C4-2B (cell line): Measurements from ENCODE around the gene GABPB2.

Experiments
- H3K27ac ChIP-seq: fragments of 450-650 bp; 2 replicates; pipeline ENCODE4 v1.5.1; 2017
- ZFX ChIP-seq: fragments of 450-650 bp; IDR thresholded peaks from 2 replicates; pipeline ENCODE4 v1.6.1; 2017
- TF ChIP-seq, protein P1 (sequence below): fragments of 450-650 bp; conservative IDR thresholded peaks from 2 replicates; pipeline ENCODE4 v1.5.1; 2017; ENCODE audit warnings: mild to moderate bottlenecking

The GABPB2 gene

GRCh38 chr1:151133018-151133806 is 62.7 kb downstream of the GABPB2 start:
- no peak overlapping the region for H3K27ac ChIP-seq
- TF ChIP-seq, protein P1, sequence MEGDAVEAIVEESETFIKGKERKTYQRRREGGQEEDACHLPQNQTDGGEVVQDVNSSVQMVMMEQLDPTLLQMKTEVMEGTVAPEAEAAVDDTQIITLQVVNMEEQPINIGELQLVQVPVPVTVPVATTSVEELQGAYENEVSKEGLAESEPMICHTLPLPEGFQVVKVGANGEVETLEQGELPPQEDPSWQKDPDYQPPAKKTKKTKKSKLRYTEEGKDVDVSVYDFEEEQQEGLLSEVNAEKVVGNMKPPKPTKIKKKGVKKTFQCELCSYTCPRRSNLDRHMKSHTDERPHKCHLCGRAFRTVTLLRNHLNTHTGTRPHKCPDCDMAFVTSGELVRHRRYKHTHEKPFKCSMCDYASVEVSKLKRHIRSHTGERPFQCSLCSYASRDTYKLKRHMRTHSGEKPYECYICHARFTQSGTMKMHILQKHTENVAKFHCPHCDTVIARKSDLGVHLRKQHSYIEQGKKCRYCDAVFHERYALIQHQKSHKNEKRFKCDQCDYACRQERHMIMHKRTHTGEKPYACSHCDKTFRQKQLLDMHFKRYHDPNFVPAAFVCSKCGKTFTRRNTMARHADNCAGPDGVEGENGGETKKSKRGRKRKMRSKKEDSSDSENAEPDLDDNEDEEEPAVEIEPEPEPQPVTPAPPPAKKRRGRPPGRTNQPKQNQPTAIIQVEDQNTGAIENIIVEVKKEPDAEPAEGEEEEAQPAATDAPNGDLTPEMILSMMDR = no peak

DNA sequence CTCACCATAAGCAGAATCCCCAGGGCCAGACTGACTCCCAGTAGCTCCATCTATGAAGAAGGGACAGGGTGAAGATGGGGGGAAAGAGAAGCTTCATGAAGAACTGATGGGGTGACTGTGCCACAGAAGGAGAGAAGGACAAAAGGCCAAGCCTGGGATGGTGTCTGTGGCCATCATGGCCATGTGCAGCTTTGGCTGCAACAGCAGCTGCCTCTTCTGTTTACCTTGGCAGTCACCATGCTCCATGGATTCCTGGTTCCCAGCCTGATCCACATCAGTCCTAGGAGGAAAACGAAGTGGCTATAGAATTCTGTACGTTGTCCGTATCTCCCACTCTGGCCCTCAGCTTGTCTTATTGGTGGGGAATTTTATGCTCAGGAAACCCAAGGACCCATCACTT is 63.8 kb downstream of the GABPB2 start:
- no peak overlapping the region for H3K27ac ChIP-seq
- TF ChIP-seq ZFX = no peak

GRCh38 chr1:151134991-151135390 is 64.4 kb downstream of the GABPB2 start:
- no peak overlapping the region for H3K27ac ChIP-seq
- no peak for TF ChIP-seq ZFX
- TF ChIP-seq, protein P1 = no peak

DNA sequence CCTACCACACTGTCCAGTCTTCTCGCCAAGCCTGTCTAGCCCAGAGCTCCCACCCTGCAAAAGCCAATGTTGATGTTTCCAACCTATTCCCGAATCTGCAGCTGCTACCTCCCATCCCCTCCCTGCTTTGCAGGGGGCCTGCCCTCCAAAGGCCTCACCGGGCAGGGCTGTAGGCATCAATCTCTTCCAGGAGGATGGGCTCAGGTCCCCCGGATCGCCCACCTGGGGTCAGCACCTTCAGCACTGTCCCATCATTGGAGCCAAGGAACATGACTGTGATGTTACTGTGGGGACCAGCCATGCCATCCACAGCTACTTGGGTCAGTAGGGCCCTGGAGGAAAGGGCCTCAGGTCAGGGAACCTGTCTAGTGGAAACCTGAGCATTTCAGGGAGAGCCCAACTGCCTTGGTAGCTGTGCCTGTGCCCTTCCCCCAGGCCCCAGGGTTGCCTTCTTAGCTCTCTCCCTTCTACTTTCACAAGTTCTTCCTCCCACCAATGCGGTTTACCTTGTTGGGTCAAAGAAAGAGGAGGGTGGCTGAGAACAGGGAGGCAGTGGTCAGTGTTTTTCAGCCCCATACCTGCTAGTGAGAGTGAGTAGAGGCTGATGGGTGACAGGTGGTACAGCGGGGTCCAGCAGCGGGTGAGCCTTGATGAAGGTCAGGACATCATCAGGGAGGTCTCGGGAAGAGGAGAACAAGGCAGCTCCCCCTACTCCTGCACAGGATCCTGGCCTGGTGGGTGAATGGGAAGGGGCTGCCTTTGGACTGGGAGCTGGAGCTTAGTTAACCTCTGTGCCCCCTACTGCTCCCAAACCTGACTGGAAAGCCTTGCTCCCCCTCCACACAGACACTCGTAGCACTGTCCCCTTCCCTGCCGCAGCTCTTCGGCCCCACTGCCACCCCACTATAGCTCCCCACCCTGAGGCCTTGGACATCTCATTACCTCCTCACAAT is 65.1 kb downstream of the GABPB2 start:
- TF ChIP-seq, protein P1 = no peak
- no peak for TF ChIP-seq ZFX
- H3K27ac ChIP-seq = no peak overlapping the region

- TF ChIP-seq, protein P1 = no peak
- no peak for TF ChIP-seq ZFX
- H3K27ac ChIP-seq = no peak overlapping the region
Observed at GRCh38 chr1:151137789-151138188, 67.2 kb downstream of the GABPB2 start.

DNA sequence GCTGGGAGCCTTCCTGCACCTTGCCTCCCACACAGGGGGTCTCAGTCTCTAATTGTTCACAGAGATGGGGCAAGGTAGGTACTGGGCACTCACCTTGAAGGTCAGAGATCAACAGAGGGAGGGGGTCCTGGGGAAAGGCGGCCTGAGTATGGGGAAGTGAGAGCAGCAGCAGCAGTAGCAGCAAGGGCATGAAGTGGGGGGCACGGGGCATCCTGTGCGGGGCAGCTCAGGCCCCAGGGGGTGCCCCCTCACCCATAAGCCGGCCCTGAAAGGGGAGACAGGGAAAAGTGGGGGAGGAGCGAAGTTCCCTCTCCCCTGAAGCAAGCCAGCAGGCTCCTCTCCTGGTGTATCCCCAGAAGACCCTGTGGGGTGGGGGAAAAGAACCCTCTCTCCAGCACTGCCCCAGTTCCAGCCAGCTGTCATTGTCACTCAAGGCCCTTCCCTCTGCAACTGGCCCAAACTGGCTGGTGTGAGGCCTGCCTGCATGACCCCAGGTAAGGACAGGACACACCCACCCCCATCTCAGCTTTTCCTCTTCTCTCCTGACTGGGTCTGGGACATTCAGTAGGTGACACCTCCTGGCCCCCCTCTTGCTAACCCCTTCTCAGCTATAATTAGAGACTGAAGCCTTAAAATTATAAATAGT is 72.0 kb downstream of the GABPB2 start:
- TF ChIP-seq ZFX = no peak
- TF ChIP-seq, protein P1 = no peak
- H3K27ac ChIP-seq = no peak overlapping the region

GRCh38 chr1:151143057-151143435 is 72.5 kb downstream of the GABPB2 start:
- TF ChIP-seq, protein P1 = no peak
- no peak for TF ChIP-seq ZFX
- no peak overlapping the region for H3K27ac ChIP-seq
